ENCODE results near the gene AMH.
A peak's percentile ranks its signal among the peaks of the same experiment; 100 is the strongest.
"Not testable (repeated sequence)": the region's sequence is repeated elsewhere in the genome, so short reads cannot be mapped to it uniquely, and the experiment has no call there.

AMH gene

DNA sequence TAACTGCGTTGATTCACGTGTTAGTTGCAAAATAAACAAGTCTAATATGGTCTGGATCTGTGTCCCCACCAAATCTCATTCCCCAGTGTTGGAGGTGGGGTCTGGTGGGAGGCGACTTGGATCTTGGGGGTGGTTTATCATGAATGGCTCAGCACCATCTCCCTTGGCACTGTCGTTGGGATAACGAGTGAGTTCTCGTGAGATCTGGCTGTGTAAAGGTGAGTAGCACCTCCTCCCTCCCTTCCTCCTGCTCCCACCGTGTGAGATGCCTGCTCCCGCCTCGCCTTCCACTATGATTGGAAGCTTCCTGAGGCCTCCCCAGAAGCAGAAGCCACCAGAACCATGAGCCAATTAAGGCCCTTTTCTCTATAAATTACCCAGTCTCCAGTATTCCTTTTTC lies 28.0 kb downstream of the AMH start:
- Histone ChIP-seq H3K36me3 (ENCODE audit: control insufficient read depth, insufficient read depth, low read length) (peaks cover 13% of the 10 kb centered on the region), H3K9me3 (ENCODE audit: control insufficient read depth, low read length) (no peaks in the 10 kb centered on the region), H3K27ac (ENCODE audit: insufficient read depth, low read length, poor library complexity, severe bottlenecking) (no peak overlapping the region), H3K4me3 (ENCODE audit: insufficient read depth, low read depth, low read length, poor library complexity, severe bottlenecking) (no peak overlapping the region), H3K27me3 (replicated peaks; ENCODE audit: control insufficient read depth, insufficient read depth, low read length, poor library complexity, severe bottlenecking) (no peaks in the 10 kb centered on the region), H3K4me1 (ENCODE audit: control insufficient read depth, insufficient read depth, low read length, poor library complexity, severe bottlenecking) (peaks cover 26% of the 10 kb centered on the region)
- DNase-seq: no peak

DNA sequence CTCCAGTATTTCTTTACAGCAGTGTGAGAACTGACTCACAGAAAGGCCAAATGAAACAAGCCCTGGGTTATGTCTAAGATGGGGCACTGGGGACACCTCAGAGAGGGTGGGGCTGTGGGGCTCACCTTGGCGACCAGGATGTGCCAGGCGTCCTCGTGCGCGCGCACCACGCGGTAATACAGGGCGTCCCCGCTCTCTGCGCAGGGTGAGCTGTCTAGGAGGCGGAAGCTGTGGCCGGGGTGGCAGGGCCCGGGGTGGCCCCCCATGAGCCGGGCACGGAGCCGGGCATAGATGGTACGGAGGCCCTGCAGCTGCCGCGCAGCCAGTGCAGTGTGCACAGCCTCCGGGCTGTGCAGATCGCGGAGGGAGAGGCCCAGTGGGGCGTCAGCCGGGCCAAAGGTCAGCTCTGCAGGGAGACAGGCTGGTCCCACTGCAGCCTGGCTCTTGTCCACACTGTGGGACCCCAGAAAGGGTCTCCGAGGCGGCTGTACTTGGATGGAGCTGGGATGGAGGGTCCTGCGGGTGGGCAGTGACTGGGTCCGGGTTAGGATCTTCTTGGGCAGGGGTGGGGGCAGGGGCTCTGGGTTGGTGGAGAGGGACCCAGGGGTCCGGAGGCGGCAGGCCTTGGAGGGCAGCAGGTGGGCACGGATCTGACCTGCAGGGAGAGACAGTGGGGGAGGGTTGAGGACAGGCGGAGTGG lies 29.5 kb downstream of the AMH start:
- H3K36me3 ChIP-seq (ENCODE audit: control insufficient read depth, insufficient read depth, low read length): peaks cover 4% of the 10 kb centered on the region
- no peaks in the 10 kb centered on the region for H3K27me3 ChIP-seq (replicated peaks; ENCODE audit: control insufficient read depth, insufficient read depth, low read length, poor library complexity, severe bottlenecking)
- H3K9me3 ChIP-seq (ENCODE audit: control insufficient read depth, low read length): no peaks in the 10 kb centered on the region
- H3K4me1 ChIP-seq (ENCODE audit: control insufficient read depth, insufficient read depth, low read length, poor library complexity, severe bottlenecking): peaks cover 17% of the 10 kb centered on the region
- no peak overlapping the region for H3K27ac ChIP-seq (ENCODE audit: insufficient read depth, low read length, poor library complexity, severe bottlenecking)
- no peak for DNase-seq
- H3K4me3 ChIP-seq (ENCODE audit: insufficient read depth, low read depth, low read length, poor library complexity, severe bottlenecking): no peak overlapping the region

DNA sequence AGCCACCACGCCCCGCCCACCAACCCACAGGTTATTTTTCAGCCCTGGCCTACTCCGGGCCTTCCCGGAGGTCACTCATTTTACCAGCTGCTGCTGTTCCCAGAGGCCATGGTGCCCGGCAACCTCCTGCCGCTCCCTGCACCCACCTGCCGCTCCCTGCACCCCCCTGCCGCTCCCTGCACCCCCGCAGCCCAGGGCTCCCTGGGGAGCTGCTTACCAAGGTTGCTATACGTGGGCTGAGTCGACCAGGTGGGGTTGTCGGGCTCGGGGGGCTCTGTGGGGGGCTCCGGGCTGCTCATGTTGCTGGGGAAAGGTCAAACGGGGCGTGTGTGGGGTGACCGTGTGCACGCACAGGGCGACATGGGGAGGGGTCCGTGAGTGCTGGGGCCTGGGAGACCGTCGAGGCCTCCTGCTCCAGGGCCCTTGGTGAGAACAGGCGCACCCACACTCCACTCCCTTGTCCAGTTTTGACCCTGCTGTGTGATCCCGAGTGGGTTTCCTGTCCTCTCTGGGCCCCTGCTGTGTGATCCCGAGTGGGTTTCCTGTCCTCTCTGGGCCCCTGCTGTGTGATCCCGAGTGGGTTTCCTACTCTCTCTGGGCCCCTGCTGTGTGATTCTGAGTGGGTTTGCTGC lies 31.6 kb downstream of the AMH start:
- Histone ChIP-seq H3K27ac (ENCODE audit: insufficient read depth, low read length, poor library complexity, severe bottlenecking) (no peak overlapping the region), H3K27me3 (replicated peaks; ENCODE audit: control insufficient read depth, insufficient read depth, low read length, poor library complexity, severe bottlenecking) (no peaks in the 10 kb centered on the region)

DNA sequence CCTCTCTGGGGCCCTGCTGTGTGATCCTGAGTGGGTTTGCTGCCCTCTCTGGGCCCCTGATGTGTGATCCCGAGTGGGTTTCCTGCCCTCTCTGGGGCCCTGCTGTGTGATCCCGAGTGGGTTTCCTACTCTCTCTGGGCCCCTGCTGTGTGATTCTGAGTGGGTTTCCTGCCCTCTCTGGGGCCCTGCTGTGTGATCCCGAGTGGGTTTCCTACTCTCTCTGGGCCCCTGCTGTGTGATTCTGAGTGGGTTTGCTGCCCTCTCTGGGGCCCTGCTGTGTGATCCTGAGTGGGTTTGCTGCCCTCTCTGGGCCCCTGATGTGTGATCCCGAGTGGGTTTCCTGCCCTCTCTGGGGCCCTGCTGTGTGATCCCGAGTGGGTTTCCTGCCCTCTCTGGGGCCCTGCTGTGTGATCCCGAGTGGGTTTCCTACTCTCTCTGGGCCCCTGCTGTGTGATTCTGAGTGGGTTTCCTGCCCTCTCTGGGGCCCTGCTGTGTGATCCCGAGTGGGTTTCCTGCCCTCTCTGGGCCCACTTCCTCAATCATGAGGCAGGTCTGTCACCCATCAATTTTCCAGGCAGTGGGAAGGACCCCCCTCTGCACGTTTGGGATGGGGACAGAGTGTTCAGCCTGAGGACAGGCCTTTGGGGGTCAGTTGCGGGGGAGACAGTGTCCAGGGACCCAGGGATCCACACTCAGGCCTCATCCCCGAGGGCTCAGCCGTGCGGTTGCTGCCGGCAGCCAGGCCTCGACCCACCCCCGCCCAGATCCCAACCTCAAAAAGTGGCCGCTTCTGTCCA lies 32.3 kb downstream of the AMH start:
- not testable (repeated sequence) for H3K4me1 ChIP-seq (ENCODE audit: control insufficient read depth, insufficient read depth, low read length, poor library complexity, severe bottlenecking); H3K9me3 ChIP-seq (ENCODE audit: control insufficient read depth, low read length); DNase-seq; H3K27ac ChIP-seq (ENCODE audit: insufficient read depth, low read length, poor library complexity, severe bottlenecking); H3K36me3 ChIP-seq (ENCODE audit: control insufficient read depth, insufficient read depth, low read length); H3K27me3 ChIP-seq (replicated peaks; ENCODE audit: control insufficient read depth, insufficient read depth, low read length, poor library complexity, severe bottlenecking)
- peak overlapping the region; percentile 15 for H3K4me3 ChIP-seq (ENCODE audit: insufficient read depth, low read depth, low read length, poor library complexity, severe bottlenecking)

More for the DNA sequence above, 31.6 kb downstream of the AMH start:
- DNase-seq: no peak
- H3K36me3 ChIP-seq (ENCODE audit: control insufficient read depth, insufficient read depth, low read length): peaks cover 4% of the 10 kb centered on the region
- no peak overlapping the region for H3K4me3 ChIP-seq (ENCODE audit: insufficient read depth, low read depth, low read length, poor library complexity, severe bottlenecking)
- no peaks in the 10 kb centered on the region for H3K9me3 ChIP-seq (ENCODE audit: control insufficient read depth, low read length)
- peaks cover 8% of the 10 kb centered on the region for H3K4me1 ChIP-seq (ENCODE audit: control insufficient read depth, insufficient read depth, low read length, poor library complexity, severe bottlenecking)

DNA sequence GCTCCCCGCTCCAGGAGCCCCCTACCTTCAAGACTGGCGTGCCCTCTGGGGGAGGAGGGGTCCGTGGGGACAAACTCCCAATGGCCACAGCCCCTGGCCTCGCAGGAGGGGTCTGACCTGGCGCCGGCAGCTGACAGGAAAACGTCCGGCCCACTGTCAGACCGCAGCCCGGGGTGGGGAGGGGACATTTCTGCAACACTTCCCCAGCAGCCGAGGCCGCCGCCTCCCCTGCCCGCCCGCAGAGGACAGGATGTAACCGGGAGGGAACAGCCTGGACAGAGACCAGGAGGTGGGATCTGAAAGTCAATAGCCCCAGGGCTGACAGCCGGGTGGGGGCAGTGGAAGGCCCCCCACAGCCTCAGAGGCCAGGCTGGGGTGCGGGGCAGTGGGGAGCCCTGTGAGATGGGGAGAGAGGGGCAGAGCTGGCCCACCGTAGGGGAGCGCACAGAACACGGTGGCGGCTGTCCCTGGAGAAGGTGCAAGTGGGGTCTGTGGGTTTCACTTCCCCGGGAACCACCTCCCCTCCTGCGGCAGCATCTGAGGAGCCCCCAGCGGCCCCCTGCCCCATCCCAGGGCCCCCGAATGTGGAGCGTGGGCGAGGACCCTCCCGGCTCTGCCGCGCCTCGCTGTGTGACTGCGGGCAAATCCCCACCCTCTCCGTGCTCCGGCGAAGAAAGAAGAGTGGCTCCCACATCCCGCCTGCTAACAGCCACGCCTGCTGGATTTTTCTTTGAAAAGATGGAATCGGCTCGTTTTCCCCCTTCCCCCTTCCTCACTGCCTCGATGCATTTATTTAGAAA lies 33.1 kb downstream of the AMH start, which contains the start of gene PEAK3:
Gene PEAK3, minus strand, starts transcription at position 114 of the 800 bp plus-strand sequence. CDS start 1,244 bp downstream, outside the sequence.
- Histone ChIP-seq H3K27me3 (replicated peaks; ENCODE audit: control insufficient read depth, insufficient read depth, low read length, poor library complexity, severe bottlenecking) (no peaks in the 10 kb centered on the region), H3K9me3 (ENCODE audit: control insufficient read depth, low read length) (no peaks in the 10 kb centered on the region), H3K27ac (ENCODE audit: insufficient read depth, low read length, poor library complexity, severe bottlenecking) (no peak within 1 kb of the TSS), H3K36me3 (ENCODE audit: control insufficient read depth, insufficient read depth, low read length) (no peaks in the 10 kb centered on the region), H3K4me3 (ENCODE audit: insufficient read depth, low read depth, low read length, poor library complexity, severe bottlenecking) (peak within 1 kb of the TSS; percentile 15), H3K4me1 (ENCODE audit: control insufficient read depth, insufficient read depth, low read length, poor library complexity, severe bottlenecking) (peaks cover 8% of the 10 kb centered on the region)
- DNase-seq: no peak

DNA sequence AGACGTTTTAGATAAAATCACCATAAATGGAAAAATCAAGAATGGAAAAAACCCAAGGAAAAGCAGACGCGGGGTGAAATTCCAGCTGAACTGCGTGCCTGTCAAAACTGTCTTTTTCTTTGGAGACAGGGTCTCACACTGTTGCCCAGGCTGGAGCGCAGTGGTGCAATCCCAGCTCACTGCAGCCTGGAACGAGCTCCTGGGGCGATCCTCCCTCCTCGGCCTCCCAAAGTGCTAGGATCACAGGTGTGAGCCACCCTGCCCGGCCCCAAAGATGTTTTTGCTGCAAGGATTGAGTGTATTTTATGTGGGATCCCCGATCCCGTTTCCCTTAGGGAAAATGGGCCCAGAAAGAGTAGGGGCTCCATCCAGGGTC lies 33.7 kb downstream of the AMH start:
- Histone ChIP-seq H3K36me3 (ENCODE audit: control insufficient read depth, insufficient read depth, low read length) (no peaks in the 10 kb centered on the region), H3K4me3 (ENCODE audit: insufficient read depth, low read depth, low read length, poor library complexity, severe bottlenecking) (no peak overlapping the region), H3K27me3 (replicated peaks; ENCODE audit: control insufficient read depth, insufficient read depth, low read length, poor library complexity, severe bottlenecking) (no peaks in the 10 kb centered on the region), H3K9me3 (ENCODE audit: control insufficient read depth, low read length) (no peaks in the 10 kb centered on the region), H3K4me1 (ENCODE audit: control insufficient read depth, insufficient read depth, low read length, poor library complexity, severe bottlenecking) (peaks cover 8% of the 10 kb centered on the region), H3K27ac (ENCODE audit: insufficient read depth, low read length, poor library complexity, severe bottlenecking) (no peak overlapping the region)
- no peak for DNase-seq

DNA sequence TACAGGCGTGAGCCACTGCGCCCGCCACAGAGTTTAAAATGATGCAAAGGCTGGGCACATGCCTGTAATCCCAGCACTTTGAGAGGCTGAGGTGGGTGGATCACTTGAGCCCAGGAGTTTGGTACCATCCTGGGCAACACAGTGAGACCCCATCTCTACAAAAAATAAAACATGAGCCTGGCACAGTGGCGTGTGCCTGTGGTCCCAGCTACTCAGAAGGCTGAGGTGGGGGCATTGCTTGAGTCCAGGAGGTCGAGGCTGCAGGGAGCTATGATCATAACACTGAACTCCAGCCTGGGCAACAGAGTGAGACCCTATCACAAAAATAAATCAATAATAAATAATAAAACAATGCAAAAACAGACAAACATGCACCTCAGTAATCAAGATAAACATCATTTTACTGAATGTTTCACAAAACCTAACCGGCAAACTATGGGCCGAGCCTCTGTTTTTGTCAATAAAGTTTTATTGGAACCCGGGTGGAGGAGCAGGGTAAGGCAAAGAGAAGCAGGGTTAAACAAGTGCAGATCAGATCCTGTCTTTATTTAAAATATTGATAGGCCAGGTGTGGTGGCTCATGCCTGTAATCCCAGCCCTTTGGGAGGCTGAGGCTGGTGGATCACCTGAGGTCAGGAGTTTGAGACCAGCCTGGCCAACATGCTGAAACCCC lies 34.8 kb downstream of the AMH start:
- H3K4me3 ChIP-seq (ENCODE audit: insufficient read depth, low read depth, low read length, poor library complexity, severe bottlenecking): no peak overlapping the region
- H3K4me1 ChIP-seq (ENCODE audit: control insufficient read depth, insufficient read depth, low read length, poor library complexity, severe bottlenecking): peaks cover 12% of the 10 kb centered on the region
- no peak for DNase-seq
- no peaks in the 10 kb centered on the region for H3K36me3 ChIP-seq (ENCODE audit: control insufficient read depth, insufficient read depth, low read length)
- H3K27me3 ChIP-seq (replicated peaks; ENCODE audit: control insufficient read depth, insufficient read depth, low read length, poor library complexity, severe bottlenecking): no peaks in the 10 kb centered on the region
- H3K9me3 ChIP-seq (ENCODE audit: control insufficient read depth, low read length): no peaks in the 10 kb centered on the region
- no peak overlapping the region for H3K27ac ChIP-seq (ENCODE audit: insufficient read depth, low read length, poor library complexity, severe bottlenecking)

DNA sequence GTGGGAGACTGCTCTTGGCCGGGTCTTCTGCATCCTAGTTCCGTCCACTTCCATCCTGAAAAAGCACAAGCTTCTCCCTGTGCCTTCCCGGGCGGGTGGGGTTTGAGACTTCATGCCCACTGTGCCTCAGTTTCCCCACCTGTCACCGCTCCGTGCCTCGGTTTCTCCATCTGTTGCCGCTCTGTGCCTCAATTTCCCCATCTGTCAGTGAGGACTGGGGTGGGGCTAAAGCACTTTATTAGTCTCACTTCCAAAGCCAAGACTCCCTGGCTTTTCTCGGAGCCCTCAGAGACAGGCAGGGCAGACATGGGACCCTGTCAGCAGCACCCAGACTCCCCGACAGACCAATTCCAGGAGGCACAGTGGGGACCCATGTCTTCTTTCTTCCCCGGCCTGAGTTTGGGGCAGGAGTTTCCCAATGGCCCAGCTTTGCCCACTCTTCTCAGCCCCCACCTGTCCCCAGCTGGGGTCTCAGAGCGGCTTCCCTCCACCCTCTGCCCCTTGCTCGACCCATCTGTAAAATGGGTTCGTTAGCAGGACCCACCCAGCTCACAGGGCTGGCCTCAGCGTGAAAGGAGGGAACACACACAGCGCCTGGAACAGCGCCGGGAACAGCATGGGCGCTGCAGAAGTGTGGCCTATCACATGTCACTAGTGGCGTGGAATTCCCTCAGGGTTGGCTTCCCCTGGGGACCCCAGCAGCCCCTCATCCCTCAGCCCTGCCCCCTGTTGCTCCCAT lies 37.4 kb downstream of the AMH start:
- no peaks in the 10 kb centered on the region for H3K36me3 ChIP-seq (ENCODE audit: control insufficient read depth, insufficient read depth, low read length)
- no peaks in the 10 kb centered on the region for H3K9me3 ChIP-seq (ENCODE audit: control insufficient read depth, low read length)
- DNase-seq: no peak
- no peak overlapping the region for H3K27ac ChIP-seq (ENCODE audit: insufficient read depth, low read length, poor library complexity, severe bottlenecking)
- H3K4me1 ChIP-seq (ENCODE audit: control insufficient read depth, insufficient read depth, low read length, poor library complexity, severe bottlenecking): peaks cover 27% of the 10 kb centered on the region
- no peak overlapping the region for H3K4me3 ChIP-seq (ENCODE audit: insufficient read depth, low read depth, low read length, poor library complexity, severe bottlenecking)
- H3K27me3 ChIP-seq (replicated peaks; ENCODE audit: control insufficient read depth, insufficient read depth, low read length, poor library complexity, severe bottlenecking): no peaks in the 10 kb centered on the region
